Measurements from ENCODE around the gene CX3CR1. TPM values are rescaled to one million over a fixed set of nuclear protein-coding genes. Genes with fewer than 3 reads are reported as not detected.

CX3CR1 gene
- total RNA-seq, 2 experiments from 2014 or later, result 0.94 to 1.9 TPM

DNA sequence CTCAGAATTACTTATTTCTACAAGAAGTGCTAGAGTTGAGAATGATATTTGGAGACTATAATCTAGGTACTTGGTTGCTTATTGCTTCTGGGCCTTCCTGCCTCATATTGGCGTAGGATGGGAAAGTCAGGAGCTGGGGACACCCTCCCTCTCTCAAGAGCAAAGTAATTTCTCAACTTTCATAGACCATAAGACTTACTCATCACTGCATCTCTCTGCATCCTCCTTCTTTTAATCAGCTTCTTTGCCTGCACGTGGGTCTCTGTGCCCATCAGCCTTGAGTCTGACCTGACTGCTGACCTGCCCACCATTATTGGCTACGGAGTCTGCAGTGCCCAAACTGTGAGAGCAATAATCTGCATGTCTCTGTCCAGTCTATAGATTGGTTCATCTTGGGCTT, 60.1 kb downstream of the CX3CR1 start:
- Mint-ChIP-seq H3K27me3 (peaks cover 35% of the 10 kb centered on the region), H3K27ac (no peak overlapping the region), H3K4me1 (peaks cover 11% of the 10 kb centered on the region), H3K4me3 (no peak overlapping the region), H3K9me3 (peaks cover 2% of the 10 kb centered on the region), H3K36me3 (no peaks in the 10 kb centered on the region)
- ATAC-seq (ENCODE audit: low read depth) (no peak), DNase-seq (no peak)
- POLR2A ChIA-PET, result no interaction called here

DNA sequence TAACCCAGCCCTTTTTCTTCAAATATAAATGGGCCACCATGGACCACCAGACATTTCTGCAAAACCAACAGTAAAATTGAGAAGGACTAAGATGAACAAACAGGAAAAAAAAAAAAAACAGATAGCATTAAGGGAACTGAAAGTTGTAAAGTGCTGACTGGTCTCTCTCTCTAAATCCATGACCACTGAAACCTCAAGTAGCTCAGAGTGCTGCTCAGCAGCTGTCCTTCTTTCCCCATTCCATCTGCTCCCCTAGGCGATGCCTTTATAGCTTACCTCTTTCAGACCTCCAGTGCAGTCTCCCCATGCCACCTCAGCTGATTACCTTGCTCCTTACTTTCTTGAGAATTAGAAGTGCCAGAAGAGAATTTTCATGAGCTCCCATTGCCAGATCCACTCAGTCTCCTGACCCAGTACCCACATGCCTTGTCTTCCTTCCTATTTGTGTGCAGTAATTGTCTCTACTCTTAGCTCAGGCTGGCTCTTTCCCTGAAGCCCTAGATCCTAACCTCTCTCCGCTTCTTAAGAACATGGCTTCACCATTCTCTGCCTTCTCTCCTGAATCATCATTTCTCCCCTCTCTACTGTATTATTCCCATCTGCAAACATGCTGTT, 63.6 kb downstream of the CX3CR1 start:
- H3K36me3 Mint-ChIP-seq, result no peaks in the 10 kb centered on the region

DNA sequence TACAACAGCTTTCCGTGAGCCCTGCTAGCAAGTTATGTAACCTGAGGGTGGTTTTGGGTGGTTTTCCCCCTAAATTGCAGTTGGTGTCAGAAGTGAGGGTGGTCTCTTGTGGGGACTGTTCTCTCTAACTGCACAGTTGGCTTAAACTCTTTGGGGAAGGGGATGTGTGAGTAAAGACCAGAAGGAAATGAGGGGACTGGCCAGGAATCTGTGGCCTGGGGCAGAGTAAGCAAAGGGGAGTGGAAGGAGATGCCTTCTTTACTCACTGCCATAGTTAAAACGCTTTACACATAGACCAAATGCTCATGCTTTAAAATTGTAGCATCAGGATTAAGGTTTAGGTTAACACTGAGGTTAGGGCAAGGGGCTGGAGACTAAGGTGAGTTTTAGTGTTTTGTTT, 66.2 kb downstream of the CX3CR1 start:
- POLR2A ChIA-PET, result no interaction called here
- no peak for ATAC-seq (ENCODE audit: low read depth)
- Mint-ChIP-seq H3K27ac (no peak overlapping the region), H3K9me3 (no peaks in the 10 kb centered on the region), H3K4me3 (no peak overlapping the region), H3K36me3 (no peaks in the 10 kb centered on the region), H3K27me3 (peaks cover 24% of the 10 kb centered on the region), H3K4me1 (peaks cover 5% of the 10 kb centered on the region)
- no peak for DNase-seq

More for the DNA sequence above, 63.6 kb downstream of the CX3CR1 start:
- DNase-seq (no peak), ATAC-seq (ENCODE audit: low read depth) (no peak)
- Mint-ChIP-seq H3K27me3 (peaks cover 31% of the 10 kb centered on the region), H3K9me3 (no peaks in the 10 kb centered on the region), H3K4me3 (no peak overlapping the region), H3K27ac (no peak overlapping the region), H3K4me1 (peaks cover 9% of the 10 kb centered on the region)
- POLR2A ChIA-PET, result no interaction called here

Other genes with a start within 250 kb of the CX3CR1 start
- gene SCN11A, start 228.1 kb downstream of the CX3CR1 start, total RNA-seq, result under 1 TPM; 0.08 to 0.11 TPM
- 10 to 100 TPM; 38.5 to 39.4 TPM for gene WDR48, start 228.0 kb downstream of the CX3CR1 start, total RNA-seq
- gene GORASP1, start 172.4 kb downstream of the CX3CR1 start, total RNA-seq, result 10 to 100 TPM; 25.1 to 28.1 TPM
- gene TTC21A, start 172.4 kb downstream of the CX3CR1 start, total RNA-seq, result 1 to 10 TPM; 2.7 to 4.5 TPM
- gene CSRNP1, start 126.4 kb downstream of the CX3CR1 start, total RNA-seq, result 10 to 100 TPM; 15.8 to 16.5 TPM
- gene XIRP1, start 87.4 kb downstream of the CX3CR1 start, total RNA-seq, result not detected
- 1 to 10 TPM; 1.1 to 1.2 TPM for gene CCR8, start 49.7 kb upstream of the CX3CR1 start, total RNA-seq
- gene SLC25A38, start 103.3 kb upstream of the CX3CR1 start, total RNA-seq, result 10 to 100 TPM; 46.0 to 46.1 TPM
- 1,000 to 10,000 TPM; 1,282 to 1,296 TPM for gene RPSA, start 126.7 kb upstream of the CX3CR1 start, total RNA-seq
- not detected for gene MOBP, start 187.6 kb upstream of the CX3CR1 start, total RNA-seq